ENCODE measurements around the gene WDR1. TPM values are rescaled to one million over a fixed set of nuclear protein-coding genes. Genes with fewer than 3 reads are reported as not detected.

WDR1 gene
- total and polyA plus RNA-seq, 2 donors (not counting 3 experiments of a cell fraction or from before 2014, with no cell fraction given): 590 to 660 TPM

DNA sequence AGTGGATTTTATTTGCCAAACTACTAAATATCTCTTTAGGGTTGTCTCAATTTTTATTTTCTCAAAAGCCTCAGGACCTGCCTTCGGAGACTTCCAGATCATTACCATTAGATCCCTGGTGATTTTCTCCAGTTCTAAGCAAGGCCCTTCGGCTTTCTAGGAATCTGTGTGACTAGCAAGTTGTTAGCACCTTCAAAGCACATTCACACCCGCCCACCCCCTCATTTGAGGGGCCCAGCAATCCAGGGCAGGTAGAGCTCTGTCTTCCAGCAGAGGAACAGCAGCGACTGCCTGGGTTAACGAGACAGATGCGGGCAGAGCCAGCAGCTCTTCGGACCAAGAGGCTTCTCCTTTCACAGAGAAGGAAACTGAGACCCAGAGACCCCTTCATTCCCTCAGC lies 2.0 kb downstream of the WDR1 start:
- H3K9me1 ChIP-seq (replicated peaks; ENCODE audit: control insufficient read depth, extremely low read depth, insufficient read depth, low read length): no peaks in the 10 kb centered on the region
- peaks cover 30 to 32% of the 10 kb centered on the region in 2 experiments for H3K36me3 ChIP-seq (ENCODE audit: control insufficient read depth in 2 of 2, extremely low read depth in 1 of 2, insufficient read depth in 2 of 2, low read length in 2 of 2)
- H3K27ac ChIP-seq (ENCODE audit: insufficient read depth, low read depth, low read length): peak overlapping the region; percentile 37
- peaks cover 41% of the 10 kb centered on the region for H3K4me1 ChIP-seq (ENCODE audit: control insufficient read depth, extremely low read depth, insufficient read depth, low read length)
- no peaks in the 10 kb centered on the region for H3K9me3 ChIP-seq (replicated peaks; ENCODE audit: control insufficient read depth, insufficient read depth, low read length)
- dilution Hi-C loops (cut with MboI; ENCODE audit: extremely low pct_ligation_motif_present, low sequenced_read_pairs) (no loop called here), intact Hi-C loops (cut with micrococcal nuclease) (loop anchor here (1.0 to 10.0 kb wide), 4 partner anchors 8 to 1630 kb away; no protein-coding TSS in a partner anchor)
- no TSS peak for BruUV-seq (replicated peaks)
- peaks cover 67% of the 10 kb centered on the region for H3K79me2 ChIP-seq (ENCODE audit: control insufficient read depth, insufficient read depth, low read length)
- H3K4me3 ChIP-seq (replicated peaks in 1 of 3; ENCODE audit: insufficient read depth in 1 of 3, low read depth in 1 of 3, low read length in 3 of 3): peak overlapping the region; percentile 2 to 91 (median 60)
- peak overlapping the region; percentile 58 for H3K9ac ChIP-seq (replicated peaks; ENCODE audit: extremely low read depth, insufficient read depth, low read length)
- H3K27me3 ChIP-seq (ENCODE audit: control insufficient read depth in 2 of 2, insufficient read depth in 2 of 2, low read length in 2 of 2): no peaks in the 10 kb centered on the region
- no peak for DNase-seq (ENCODE audit: low read depth, low spot score)
- H2AFZ ChIP-seq (ENCODE audit: low read depth, low read length): no peak overlapping the region
- no peak for TF ChIP-seq JUN (IDR thresholded peaks at IDR 0.05; ENCODE audit: borderline replicate concordance, insufficient read depth, insufficient read length, low read depth)
- TF ChIP-seq POLR2AphosphoS5 (IDR thresholded peaks at IDR 0.05; ENCODE audit: insufficient read depth, low read depth, low read length): no peak
- no peak for TF ChIP-seq POLR2A (IDR thresholded peaks at IDR 0.05; ENCODE audit: low read depth, low read length)
- no peak for TF ChIP-seq MAX (IDR thresholded peaks at IDR 0.05; ENCODE audit: insufficient read depth, insufficient read length)
- TF ChIP-seq FOS (IDR thresholded peaks at IDR 0.05; ENCODE audit: borderline replicate concordance, insufficient read depth, low read length): no peak
- TF ChIP-seq, protein P1, sequence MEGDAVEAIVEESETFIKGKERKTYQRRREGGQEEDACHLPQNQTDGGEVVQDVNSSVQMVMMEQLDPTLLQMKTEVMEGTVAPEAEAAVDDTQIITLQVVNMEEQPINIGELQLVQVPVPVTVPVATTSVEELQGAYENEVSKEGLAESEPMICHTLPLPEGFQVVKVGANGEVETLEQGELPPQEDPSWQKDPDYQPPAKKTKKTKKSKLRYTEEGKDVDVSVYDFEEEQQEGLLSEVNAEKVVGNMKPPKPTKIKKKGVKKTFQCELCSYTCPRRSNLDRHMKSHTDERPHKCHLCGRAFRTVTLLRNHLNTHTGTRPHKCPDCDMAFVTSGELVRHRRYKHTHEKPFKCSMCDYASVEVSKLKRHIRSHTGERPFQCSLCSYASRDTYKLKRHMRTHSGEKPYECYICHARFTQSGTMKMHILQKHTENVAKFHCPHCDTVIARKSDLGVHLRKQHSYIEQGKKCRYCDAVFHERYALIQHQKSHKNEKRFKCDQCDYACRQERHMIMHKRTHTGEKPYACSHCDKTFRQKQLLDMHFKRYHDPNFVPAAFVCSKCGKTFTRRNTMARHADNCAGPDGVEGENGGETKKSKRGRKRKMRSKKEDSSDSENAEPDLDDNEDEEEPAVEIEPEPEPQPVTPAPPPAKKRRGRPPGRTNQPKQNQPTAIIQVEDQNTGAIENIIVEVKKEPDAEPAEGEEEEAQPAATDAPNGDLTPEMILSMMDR (IDR thresholded peaks at IDR 0.05; ENCODE audit: extremely low read depth in 1 of 2, insufficient read depth in 1 of 2, low read depth in 1 of 2, low read length in 2 of 2): no peak
- no peak for TF ChIP-seq EZH2 (IDR thresholded peaks at IDR 0.05; ENCODE audit: borderline replicate concordance, low read depth, low read length, severe bottlenecking)
- no peak for TF ChIP-seq MYC (IDR thresholded peaks at IDR 0.05; ENCODE audit: low read depth, low read length)
- TF ChIP-seq GATA2 (IDR thresholded peaks at IDR 0.05; ENCODE audit: insufficient read depth, insufficient read length, low read depth, low read length): no peak
- peaks cover 2% of the 10 kb centered on the region for H4K20me1 ChIP-seq (replicated peaks; ENCODE audit: control insufficient read depth, extremely low read depth, insufficient read depth, low read length)
- H3K4me2 ChIP-seq (ENCODE audit: insufficient read depth, low read length): peak overlapping the region; percentile 66
- FAIRE-seq: peak; percentile 48
- ChIA-PET CTCF (interaction anchor here (1.0 to 1.9 kb wide), 6 partner anchors 9 to 43 kb away, joined by 3 to 9 read pairs (median 4); no protein-coding TSS in a partner anchor), POLR2A (interaction anchor here (1.3 to 5.4 kb wide), 5 partner anchors 8 to 58 kb away, joined by 4 to 110 read pairs (median 5); no protein-coding TSS in a partner anchor)
